Parathyroid adenoma (tissue), 2 donors: ENCODE data around the gene DLG2.
"Not testable (repeated sequence)": the region's sequence is repeated elsewhere in the genome, so short reads cannot be mapped to it uniquely, and the experiment has no call there.

ENCODE experiments used
- H2AFZ ChIP-seq: fragments of 300-600 bp; sonication (generic); one replicate; pipeline ENCODE4 v1.7.0; 2017; ENCODE audit warnings: antibody characterized with exemption, mild to moderate bottlenecking
- H3K27ac ChIP-seq: fragments of 300-600 bp; sonication (generic); one replicate; pipeline ENCODE4 v1.7.0; 2017
- H3K27me3 ChIP-seq: fragments of 300-600 bp; sonication (generic); one replicate; pipeline ENCODE4 v1.7.0; 2017; ENCODE audit warnings: low read length; ENCODE audit not compliant: control insufficient read depth, insufficient read depth
- H3K36me3 ChIP-seq: fragments of 300-600 bp; sonication (generic); one replicate; pipeline ENCODE4 v1.7.0; 2017; ENCODE audit warnings: low read length; ENCODE audit not compliant: control insufficient read depth, insufficient read depth
- H3K4me1 ChIP-seq: fragments of 300-600 bp; sonication (generic); one replicate; pipeline ENCODE4 v1.7.0; 2017; ENCODE audit warnings: control low read depth
- H3K4me2 ChIP-seq: fragments of 300-600 bp; sonication (generic); one replicate; pipeline ENCODE4 v1.7.0; 2017; ENCODE audit warnings: low read length
- H3K4me3 ChIP-seq: fragments of 300-600 bp; sonication (generic); one replicate; pipeline ENCODE4 v1.7.0; 2017; ENCODE audit warnings: low read depth, low read length
- H3K79me2 ChIP-seq: fragments of 300-600 bp; sonication (generic); one replicate; pipeline ENCODE4 v1.7.0; 2017; ENCODE audit warnings: control low read depth
- H3K9ac ChIP-seq: fragments of 300-600 bp; sonication (generic); one replicate; pipeline ENCODE4 v1.7.0; 2017; ENCODE audit warnings: mild to moderate bottlenecking
- H3K9me3 ChIP-seq: fragments of 300-600 bp; sonication (generic); one replicate; pipeline ENCODE4 v1.7.0; 2017; ENCODE audit warnings: low read length; ENCODE audit not compliant: control insufficient read depth
- TF ChIP-seq, protein P1 (sequence below): fragments of 300-600 bp; sonication (generic); IDR thresholded peaks from one replicate; pipeline ENCODE4 v1.7.0; 2017; ENCODE audit warnings: antibody characterized with exemption, mild to moderate bottlenecking
- donor health status: primary hyperparathyroidism.

The DLG2 gene

GRCh38 chr11:85236211-85236610, 390.9 kb downstream of the DLG2 start:
- Histone ChIP-seq H3K4me1 (no peaks in the 10 kb centered on the region), H3K4me2 (no peak overlapping the region), H3K4me3 (no peak overlapping the region), H3K79me2 (no peaks in the 10 kb centered on the region), H3K36me3 (no peaks in the 10 kb centered on the region), H3K9me3 (no peaks in the 10 kb centered on the region), H2AFZ (no peak overlapping the region), H3K27ac (no peak overlapping the region), H3K27me3 (no peaks in the 10 kb centered on the region), H3K9ac (no peak overlapping the region)
- TF ChIP-seq, protein P1, sequence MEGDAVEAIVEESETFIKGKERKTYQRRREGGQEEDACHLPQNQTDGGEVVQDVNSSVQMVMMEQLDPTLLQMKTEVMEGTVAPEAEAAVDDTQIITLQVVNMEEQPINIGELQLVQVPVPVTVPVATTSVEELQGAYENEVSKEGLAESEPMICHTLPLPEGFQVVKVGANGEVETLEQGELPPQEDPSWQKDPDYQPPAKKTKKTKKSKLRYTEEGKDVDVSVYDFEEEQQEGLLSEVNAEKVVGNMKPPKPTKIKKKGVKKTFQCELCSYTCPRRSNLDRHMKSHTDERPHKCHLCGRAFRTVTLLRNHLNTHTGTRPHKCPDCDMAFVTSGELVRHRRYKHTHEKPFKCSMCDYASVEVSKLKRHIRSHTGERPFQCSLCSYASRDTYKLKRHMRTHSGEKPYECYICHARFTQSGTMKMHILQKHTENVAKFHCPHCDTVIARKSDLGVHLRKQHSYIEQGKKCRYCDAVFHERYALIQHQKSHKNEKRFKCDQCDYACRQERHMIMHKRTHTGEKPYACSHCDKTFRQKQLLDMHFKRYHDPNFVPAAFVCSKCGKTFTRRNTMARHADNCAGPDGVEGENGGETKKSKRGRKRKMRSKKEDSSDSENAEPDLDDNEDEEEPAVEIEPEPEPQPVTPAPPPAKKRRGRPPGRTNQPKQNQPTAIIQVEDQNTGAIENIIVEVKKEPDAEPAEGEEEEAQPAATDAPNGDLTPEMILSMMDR = no peak

- H3K4me2 ChIP-seq = no peak overlapping the region
- no peak overlapping the region for H2AFZ ChIP-seq
- no peak overlapping the region for H3K27ac ChIP-seq
- H3K4me3 ChIP-seq = no peak overlapping the region
- no peaks in the 10 kb centered on the region for H3K27me3 ChIP-seq
- H3K36me3 ChIP-seq = no peaks in the 10 kb centered on the region
- H3K9ac ChIP-seq = no peak overlapping the region
- H3K9me3 ChIP-seq = no peaks in the 10 kb centered on the region
- TF ChIP-seq, protein P1 = no peak
- no peaks in the 10 kb centered on the region for H3K79me2 ChIP-seq
- H3K4me1 ChIP-seq = no peaks in the 10 kb centered on the region
These were observed 394.6 kb downstream of the DLG2 start for GRCh38 chr11:85232559-85232958.

- H3K27me3 ChIP-seq = no peaks in the 10 kb centered on the region
- H3K79me2 ChIP-seq = no peaks in the 10 kb centered on the region
- H3K4me3 ChIP-seq = no peak overlapping the region
- H3K4me1 ChIP-seq = no peaks in the 10 kb centered on the region
- TF ChIP-seq, protein P1 = no peak
- no peaks in the 10 kb centered on the region for H3K36me3 ChIP-seq
- no peak overlapping the region for H3K9ac ChIP-seq
- no peak overlapping the region for H3K4me2 ChIP-seq
- H3K9me3 ChIP-seq = no peaks in the 10 kb centered on the region
- no peak overlapping the region for H3K27ac ChIP-seq
- no peak overlapping the region for H2AFZ ChIP-seq
These were observed 395.6 kb downstream of the DLG2 start for GRCh38 chr11:85231588-85231987.

DNA sequence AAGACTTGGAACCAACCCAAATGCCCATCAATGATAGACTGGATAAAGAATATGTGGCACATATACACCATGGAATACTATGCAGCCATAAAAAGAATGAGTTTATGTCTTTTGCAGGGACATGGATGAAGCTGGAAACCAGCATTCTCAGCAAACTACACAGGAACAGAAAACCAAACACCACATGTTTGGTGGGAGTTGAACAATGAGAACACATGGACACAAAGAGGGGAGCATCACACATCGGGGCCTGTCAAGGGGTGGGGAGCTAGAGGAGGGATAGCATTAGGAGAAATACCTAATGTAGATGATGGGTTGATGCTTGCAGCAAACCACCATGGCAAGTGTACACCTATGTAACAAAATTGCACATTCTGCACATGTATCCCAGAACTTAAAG, 397.4 kb downstream of the DLG2 start:
- not testable (repeated sequence) for H3K4me3 ChIP-seq, H2AFZ ChIP-seq, H3K36me3 ChIP-seq, H3K27ac ChIP-seq, H3K4me2 ChIP-seq, H3K27me3 ChIP-seq, H3K4me1 ChIP-seq, H3K79me2 ChIP-seq, H3K9me3 ChIP-seq, H3K9ac ChIP-seq

DNA sequence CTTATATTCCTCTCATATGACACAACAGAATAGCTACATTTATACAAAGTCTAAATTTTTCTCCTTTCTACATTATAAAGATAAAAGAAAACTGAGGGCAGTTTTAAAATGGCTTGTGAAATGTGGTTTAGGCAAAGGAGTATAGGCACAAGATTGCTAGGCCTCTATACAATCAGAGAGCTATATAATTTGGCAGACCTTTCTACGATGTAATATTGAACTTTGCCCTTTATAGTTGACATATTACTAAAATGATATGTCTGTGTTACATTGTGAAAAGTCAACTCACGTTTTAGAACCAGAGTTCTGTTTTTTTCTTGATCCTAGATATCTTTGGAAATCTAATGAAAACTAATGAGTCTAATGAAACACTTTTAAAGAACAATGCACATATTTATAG, 430.2 kb downstream of the DLG2 start:
- no peaks in the 10 kb centered on the region for H3K79me2 ChIP-seq
- no peak overlapping the region for H3K9ac ChIP-seq
- no peaks in the 10 kb centered on the region for H3K4me1 ChIP-seq
- H2AFZ ChIP-seq = no peak overlapping the region
- no peak overlapping the region for H3K27ac ChIP-seq
- H3K27me3 ChIP-seq = no peaks in the 10 kb centered on the region
- no peaks in the 10 kb centered on the region for H3K9me3 ChIP-seq
- H3K4me2 ChIP-seq = no peak overlapping the region
- TF ChIP-seq, protein P1 = no peak
- H3K4me3 ChIP-seq = no peak overlapping the region
- no peaks in the 10 kb centered on the region for H3K36me3 ChIP-seq
